HEK293T (cell line): Measurements from ENCODE around the gene TAF1C.

Experiments used
- CTCF ChIA-PET: fragments of 350-600 bp; formaldehyde crosslinking; extraction: SDS; loops from one replicate; lab custom pipeline; 2021; ENCODE audit warnings: antibody characterized with exemption, inconsistent platforms; lab: Yijun Ruan, JAX
- POLR2A ChIA-PET: fragments of 350-600 bp; formaldehyde crosslinking; extraction: SDS; loops from one replicate; lab custom pipeline; 2020; ENCODE audit warnings: antibody characterized with exemption, inconsistent platforms; lab: Yijun Ruan, JAX
- DNase-seq: peaks from one replicate; pipeline ENCODE4 v3.0.0; 2012; ENCODE audit warnings: mixed read lengths; ENCODE audit errors: extremely low spot score
- ARNT ChIP-seq: fragments of 450-650 bp; IDR thresholded peaks from 2 replicates; pipeline ENCODE4 v1.6.1; 2017; ENCODE audit warnings: mild to moderate bottlenecking
- BHLHE40 ChIP-seq: fragments of 450-650 bp; IDR thresholded peaks from 2 replicates; pipeline ENCODE4 v1.6.1; 2016; ENCODE audit warnings: mild to moderate bottlenecking, moderate library complexity, borderline replicate concordance
- CTBP1 ChIP-seq: fragments of 450-650 bp; IDR thresholded peaks from 2 replicates; pipeline ENCODE4 v1.6.1; 2016; ENCODE audit warnings: borderline replicate concordance
- ELF4 ChIP-seq: fragments of 450-650 bp; IDR thresholded peaks from 2 replicates; pipeline ENCODE4 v1.6.1; 2017; ENCODE audit warnings: antibody characterized with exemption
- FOXA1 ChIP-seq: fragments of 450-650 bp; IDR thresholded peaks from 2 replicates; pipeline ENCODE4 v1.6.1; 2016; ENCODE audit warnings: mild to moderate bottlenecking
- FOXK2 ChIP-seq: fragments of 450-650 bp; IDR thresholded peaks from 2 replicates; pipeline ENCODE4 v1.6.1; 2016; ENCODE audit warnings: mild to moderate bottlenecking
- FOXM1 ChIP-seq: fragments of 450-650 bp; IDR thresholded peaks from 2 replicates; pipeline ENCODE4 v1.6.1; 2017; ENCODE audit warnings: mild to moderate bottlenecking, borderline replicate concordance
- HDGF ChIP-seq: fragments of 450-650 bp; IDR thresholded peaks from 2 replicates; pipeline ENCODE4 v1.6.1; 2017; ENCODE audit warnings: antibody characterized with exemption, borderline replicate concordance
- L3MBTL2 ChIP-seq: fragments of 450-650 bp; conservative IDR thresholded peaks from 2 replicates; pipeline ENCODE4 v1.6.1; 2016; ENCODE audit warnings: mild to moderate bottlenecking
- LEF1 ChIP-seq: fragments of 450-650 bp; IDR thresholded peaks from 2 replicates; pipeline ENCODE4 v1.6.1; 2017; ENCODE audit warnings: mild to moderate bottlenecking, borderline replicate concordance
- NFRKB ChIP-seq: fragments of 450-650 bp; IDR thresholded peaks from 2 replicates; pipeline ENCODE4 v1.6.1; 2016; ENCODE audit warnings: mild to moderate bottlenecking, moderate library complexity
- SP1 ChIP-seq: fragments of 450-650 bp; IDR thresholded peaks from 2 replicates; pipeline ENCODE4 v1.6.1; 2017
- SUZ12 ChIP-seq: fragments of 450-650 bp; IDR thresholded peaks from 2 replicates; pipeline ENCODE4 v1.6.1; 2016; ENCODE audit warnings: mild to moderate bottlenecking
- TARDBP ChIP-seq: fragments of 450-650 bp; IDR thresholded peaks from 2 replicates; pipeline ENCODE4 v1.6.1; 2016
- ZNF384 ChIP-seq: fragments of 450-650 bp; IDR thresholded peaks from 2 replicates; pipeline ENCODE4 v1.6.1; 2016
- TF ChIP-seq, protein P1 (sequence below): fragments of 450-650 bp; IDR thresholded peaks from 2 replicates; pipeline ENCODE4 v1.6.1; 2016

The TAF1C gene

DNA sequence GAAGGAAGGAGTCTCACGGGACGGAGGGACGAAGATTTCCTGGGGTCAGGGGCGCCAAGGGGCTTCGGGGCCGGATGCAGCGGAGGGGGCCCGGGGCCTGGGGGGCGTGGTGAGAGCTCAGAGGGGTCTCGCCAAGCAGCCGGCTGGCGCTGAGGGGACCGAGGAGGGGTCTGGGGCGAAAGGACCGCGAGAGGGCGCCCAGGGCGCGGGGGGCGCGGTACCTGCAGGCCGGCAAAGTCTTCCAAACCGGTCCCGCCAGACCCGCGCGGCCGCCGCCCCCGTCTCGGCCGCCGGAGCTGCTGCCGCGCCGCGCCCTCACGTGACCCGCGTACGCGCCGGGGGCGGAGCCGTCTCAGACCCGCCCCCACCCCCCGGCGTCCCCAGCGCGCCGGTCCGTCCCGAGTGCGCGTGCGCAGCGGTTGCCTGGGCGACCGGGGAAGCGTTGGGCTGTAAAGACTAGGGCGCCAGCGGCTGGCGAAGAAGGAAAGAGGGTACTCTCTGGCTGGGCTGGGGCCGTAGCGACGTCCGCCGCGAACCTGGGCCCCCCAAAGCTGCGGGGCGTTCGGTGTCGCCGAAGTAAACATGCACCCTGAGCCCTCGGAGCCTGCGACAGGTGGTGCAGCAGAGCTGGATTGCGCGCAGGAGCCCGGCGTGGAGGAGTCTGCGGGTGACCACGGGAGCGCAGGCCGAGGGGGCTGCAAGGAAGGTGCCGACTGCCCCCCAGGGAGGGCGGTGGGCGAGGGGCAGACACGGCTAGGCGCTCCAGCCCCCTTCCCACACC lies 41.8 kb downstream of the TAF1C start, which contains the start of the genes DNAAF1 and HSDL1:
Gene DNAAF1, plus strand, starts transcription at position 450 of the 781 bp plus-strand sequence. Its CDS starts 133 bp downstream, at position 583.
Gene HSDL1, minus strand, starts transcription at position 319 of the 781 bp plus-strand sequence. CDS start 13,856 bp downstream, outside the sequence.
- ChIA-PET CTCF (interaction anchor here (0.6 to 1.3 kb wide), 3 partner anchors 11 to 42 kb away, joined by 3 to 5 read pairs (median 4); no protein-coding TSS in a partner anchor), POLR2A (interaction anchor here (0.7 to 2.6 kb wide), 3 partner anchors 28 to 61 kb away, joined by 3 to 15 read pairs (median 3); partner anchors contain the start of gene MBTPS1)
- peak; percentile 96 for DNase-seq
- no peak for TF ChIP-seq SP1
- TF ChIP-seq, protein P1, sequence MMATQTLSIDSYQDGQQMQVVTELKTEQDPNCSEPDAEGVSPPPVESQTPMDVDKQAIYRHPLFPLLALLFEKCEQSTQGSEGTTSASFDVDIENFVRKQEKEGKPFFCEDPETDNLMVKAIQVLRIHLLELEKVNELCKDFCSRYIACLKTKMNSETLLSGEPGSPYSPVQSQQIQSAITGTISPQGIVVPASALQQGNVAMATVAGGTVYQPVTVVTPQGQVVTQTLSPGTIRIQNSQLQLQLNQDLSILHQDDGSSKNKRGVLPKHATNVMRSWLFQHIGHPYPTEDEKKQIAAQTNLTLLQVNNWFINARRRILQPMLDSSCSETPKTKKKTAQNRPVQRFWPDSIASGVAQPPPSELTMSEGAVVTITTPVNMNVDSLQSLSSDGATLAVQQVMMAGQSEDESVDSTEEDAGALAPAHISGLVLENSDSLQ: no peak
- TF ChIP-seq HDGF: no peak
- peak; percentile 41; the same call in 1 of the 2 replicates for TF ChIP-seq FOXM1
- TF ChIP-seq L3MBTL2: peak; percentile 38; the same call in 1 of the 2 replicates
- TF ChIP-seq ELF4: no peak

DNA sequence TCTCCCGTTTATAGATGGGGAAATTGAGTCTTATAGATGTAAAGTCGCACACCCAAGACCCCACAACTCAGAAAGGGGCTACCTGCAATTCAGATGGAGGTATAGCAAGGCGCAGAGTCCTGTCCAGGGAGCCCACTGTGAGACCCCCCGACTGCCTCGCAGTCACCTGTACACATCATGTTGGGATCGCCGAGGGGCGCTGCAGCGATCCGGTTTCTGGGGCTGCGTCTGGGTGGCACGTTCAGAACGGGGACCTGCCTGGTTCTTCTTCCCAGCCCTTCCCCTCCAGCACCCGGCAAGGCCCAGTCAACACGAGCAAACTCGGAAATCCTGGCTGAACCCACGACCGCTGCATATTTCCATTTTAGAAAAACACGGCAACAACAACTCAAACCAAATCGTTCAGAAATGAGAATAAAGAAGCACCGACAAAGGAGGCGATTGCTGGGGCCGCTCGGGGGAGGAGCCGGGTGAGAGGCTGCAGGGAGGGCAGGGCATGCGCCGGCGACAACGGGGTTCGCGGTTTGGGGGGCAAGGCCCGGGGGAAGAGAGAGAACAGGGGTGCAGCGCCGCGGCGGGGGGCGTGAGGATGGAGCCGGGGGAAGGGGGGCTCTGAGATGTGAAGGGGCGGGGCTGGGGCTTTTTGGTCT lies 42.5 kb downstream of the TAF1C start:
- CTCF ChIA-PET: interaction anchor here (0.6 to 1.3 kb wide), 4 partner anchors 12 to 88 kb away, joined by 3 to 5 read pairs (median 4); no protein-coding TSS in a partner anchor
- POLR2A ChIA-PET: interaction anchor here (0.9 to 2.6 kb wide), 2 partner anchors 12 to 28 kb away, joined by 3 to 15 read pairs; partner anchors contain the start of gene MBTPS1
- no peak for DNase-seq
- TF ChIP-seq CTBP1 (no peak), NFRKB (no peak), LEF1 (no peak), ARNT (no peak), SP1 (no peak), ZNF384 (no peak), SUZ12 (no peak), FOXK2 (no peak), HDGF (no peak), FOXM1 (no peak), L3MBTL2 (no peak), TARDBP (no peak), ELF4 (no peak), BHLHE40 (no peak)

DNA sequence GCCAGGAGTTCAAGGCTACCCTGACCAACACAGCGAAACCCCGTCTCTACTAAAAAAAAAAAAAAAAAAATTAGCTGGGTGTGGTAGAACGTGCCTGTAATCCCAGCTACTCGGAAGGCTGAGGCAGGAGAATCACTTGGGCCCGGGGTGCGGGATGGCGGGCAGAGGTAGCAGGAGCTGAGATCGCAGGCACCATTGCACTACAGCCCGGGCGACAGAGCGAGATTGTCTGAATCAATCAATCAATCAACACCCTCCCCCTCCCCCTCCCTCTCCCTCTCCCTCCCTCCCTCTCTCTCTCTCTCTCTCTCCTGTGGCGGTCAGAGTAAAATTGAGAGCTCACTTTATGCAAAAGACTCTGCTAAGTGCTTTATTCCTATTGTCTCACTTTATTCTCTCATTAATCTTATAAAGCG lies 43.1 kb downstream of the TAF1C start:
- ChIA-PET POLR2A (interaction anchor here (0.9 to 2.6 kb wide), 2 partner anchors 11 to 27 kb away, joined by 3 to 15 read pairs; partner anchors contain the start of gene MBTPS1), CTCF (interaction anchor here (0.6 to 1.0 kb wide), 2 partner anchors 42 to 89 kb away, joined by 3 to 4 read pairs; no protein-coding TSS in a partner anchor)
- DNase-seq: no peak
- no peak for TF ChIP-seq HDGF
- TF ChIP-seq, protein P1: peak; percentile 79
- TF ChIP-seq ZNF384: peak; percentile 75

- ChIA-PET POLR2A (interaction anchor here (0.9 to 2.6 kb wide), 2 partner anchors 10 to 27 kb away, joined by 3 to 15 read pairs; partner anchors contain the start of gene MBTPS1), CTCF (interaction anchor here (1.0 kb wide), 1 partner anchor 43 kb away, joined by 4 read pairs; no protein-coding TSS in a partner anchor)
- DNase-seq: no peak
- TF ChIP-seq FOXM1: no peak
- TF ChIP-seq SUZ12: no peak
- TF ChIP-seq, protein P1: no peak
- no peak for TF ChIP-seq CTBP1
- no peak for TF ChIP-seq ARNT
- no peak for TF ChIP-seq ZNF384
- no peak for TF ChIP-seq LEF1
- no peak for TF ChIP-seq ELF4
- no peak for TF ChIP-seq BHLHE40
- no peak for TF ChIP-seq HDGF
- no peak for TF ChIP-seq SP1
- TF ChIP-seq TARDBP: no peak
- TF ChIP-seq L3MBTL2: no peak
- no peak for TF ChIP-seq FOXK2
- no peak for TF ChIP-seq NFRKB
- TF ChIP-seq FOXA1: no peak
These were observed 43.8 kb downstream of the TAF1C start for GRCh38 chr16:84143081-84143480.

GRCh38 chr16:84141143-84141670 lies 45.6 kb downstream of the TAF1C start:
- TF ChIP-seq ZNF384: no peak
- TF ChIP-seq, protein P1: 0 out of 2 replicates have a peak, but pooled peaks have one; percentile 50
- no peak for TF ChIP-seq SUZ12
- no peak for TF ChIP-seq ARNT
- TF ChIP-seq HDGF: no peak
- no peak for TF ChIP-seq BHLHE40
- TF ChIP-seq TARDBP: no peak
- ChIA-PET CTCF (interaction anchor here (1.1 kb wide), 1 partner anchor 46 kb away, joined by 3 read pairs; no protein-coding TSS in a partner anchor), POLR2A (interaction anchor here (1.9 kb wide), 1 partner anchor 24 kb away, joined by 9 read pairs; the partner anchor contains the start of gene MBTPS1)
- no peak for DNase-seq
